ENCODE measurements around the gene PCARE.

The PCARE gene

DNA sequence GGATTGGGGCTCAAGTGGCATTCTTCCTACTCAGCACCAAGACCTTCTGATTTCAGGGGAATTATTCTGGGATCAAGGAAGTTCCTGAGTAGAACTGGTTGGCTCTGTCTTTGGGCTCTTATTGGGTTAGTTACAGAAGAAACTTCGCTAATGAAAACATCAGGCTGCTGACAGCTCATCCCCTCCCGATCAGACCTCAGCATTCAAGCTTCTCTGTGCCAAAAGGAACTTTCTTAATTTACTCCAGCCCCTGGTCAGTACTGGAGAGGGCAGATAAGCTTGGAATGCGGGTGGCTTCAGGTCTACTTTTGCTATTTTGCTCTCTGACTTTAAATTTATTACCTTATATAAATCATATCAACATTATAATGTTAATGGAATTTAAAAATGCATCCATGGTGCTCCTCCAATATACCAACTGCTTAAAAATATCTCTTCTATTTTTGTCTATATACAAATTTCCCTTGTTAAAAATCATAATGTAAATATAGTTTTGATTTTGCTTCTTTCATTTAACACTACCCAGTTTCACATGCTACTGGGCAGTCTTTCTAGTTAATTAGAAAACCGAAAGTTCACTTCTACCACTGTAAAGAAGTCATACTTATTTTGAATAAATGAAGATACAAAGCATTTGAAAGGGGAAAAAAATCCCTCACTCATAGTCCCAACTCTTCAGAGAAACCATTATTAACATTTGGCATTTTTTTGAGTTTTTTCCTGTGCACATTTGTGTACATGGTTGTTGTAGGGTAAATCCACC lies 34.4 kb downstream of the PCARE start:
- no peak for DNase-seq (ENCODE audit: low read depth in 2 of 2)

DNA sequence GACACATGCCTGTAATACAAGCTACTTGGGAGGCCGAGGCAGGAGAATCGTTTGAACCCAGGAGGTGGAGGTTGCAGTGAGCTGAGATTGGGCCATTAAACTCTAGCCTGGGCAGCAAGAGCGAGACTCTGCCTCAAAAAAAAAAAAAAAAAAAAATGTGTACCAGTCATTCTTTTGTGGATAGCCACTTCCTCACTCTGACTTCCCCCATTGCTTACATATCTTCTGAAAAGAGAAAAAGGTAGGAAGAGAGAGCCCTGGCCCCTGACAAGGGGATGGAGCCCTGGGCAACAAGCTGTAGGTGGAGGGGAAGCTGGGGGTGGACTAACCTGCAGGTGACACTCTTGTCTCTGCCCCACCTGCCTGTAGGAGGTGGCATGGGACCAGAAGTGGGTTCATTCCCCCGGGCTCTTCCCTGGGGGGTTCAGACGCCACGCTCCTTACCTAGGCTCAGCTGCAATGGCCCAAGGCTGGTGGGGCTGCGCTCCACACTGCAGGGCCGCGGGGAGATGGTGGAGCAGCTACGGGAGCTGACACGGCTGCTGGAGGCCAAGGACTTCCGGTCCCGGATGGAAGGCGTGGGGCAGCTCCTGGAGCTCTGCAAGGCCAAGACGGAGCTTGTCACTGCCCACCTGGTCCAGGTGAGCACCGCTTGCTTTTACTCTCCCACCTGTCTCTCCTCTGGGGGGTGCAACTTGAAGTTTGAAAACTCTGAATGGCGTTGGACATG lies 39.1 kb downstream of the PCARE start:
- DNase-seq (ENCODE audit: low read depth in 2 of 2), result no peak

DNA sequence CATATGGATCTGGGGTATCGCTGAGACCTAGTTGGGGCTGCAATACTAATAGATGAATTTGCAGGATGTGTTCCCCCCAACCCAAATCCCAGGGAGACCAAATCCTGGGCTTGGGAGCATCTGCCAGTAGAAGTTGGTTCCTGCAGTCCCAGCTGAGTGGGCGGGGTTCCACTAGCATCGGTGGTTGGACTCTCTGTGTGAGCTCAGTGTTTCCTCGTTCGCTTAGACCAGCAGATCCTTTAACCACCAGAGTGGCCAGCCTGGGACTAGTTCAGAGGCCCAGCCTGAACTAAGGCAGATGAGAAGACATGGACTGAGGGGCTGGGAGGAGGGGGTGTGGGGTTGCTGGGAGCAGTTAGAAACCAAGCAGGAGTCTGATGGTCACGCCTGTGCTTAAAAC lies 40.7 kb downstream of the PCARE start:
- DNase-seq (ENCODE audit: low read depth in 2 of 2), result no peak

DNA sequence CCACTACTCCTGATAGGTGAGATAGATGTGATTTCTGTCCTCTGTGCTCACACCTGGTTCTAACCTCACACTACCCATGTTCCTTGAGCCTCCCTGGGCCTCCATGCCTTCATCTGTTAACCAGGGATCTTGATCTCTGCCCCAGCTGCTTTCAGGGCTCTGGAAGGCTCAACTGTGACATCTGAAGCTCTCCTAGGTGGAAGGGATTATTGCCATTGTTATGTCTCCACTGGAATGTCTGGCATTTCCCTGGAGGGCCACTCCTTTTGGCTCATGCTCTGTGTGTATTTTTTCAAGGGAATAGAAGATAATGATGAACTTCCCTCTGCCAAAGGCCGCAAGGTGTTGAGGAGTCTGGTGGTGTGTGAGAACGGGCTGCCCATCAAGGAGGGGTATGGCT lies 41.2 kb downstream of the PCARE start:
- DNase-seq (ENCODE audit: low read depth in 2 of 2), result no peak

DNA sequence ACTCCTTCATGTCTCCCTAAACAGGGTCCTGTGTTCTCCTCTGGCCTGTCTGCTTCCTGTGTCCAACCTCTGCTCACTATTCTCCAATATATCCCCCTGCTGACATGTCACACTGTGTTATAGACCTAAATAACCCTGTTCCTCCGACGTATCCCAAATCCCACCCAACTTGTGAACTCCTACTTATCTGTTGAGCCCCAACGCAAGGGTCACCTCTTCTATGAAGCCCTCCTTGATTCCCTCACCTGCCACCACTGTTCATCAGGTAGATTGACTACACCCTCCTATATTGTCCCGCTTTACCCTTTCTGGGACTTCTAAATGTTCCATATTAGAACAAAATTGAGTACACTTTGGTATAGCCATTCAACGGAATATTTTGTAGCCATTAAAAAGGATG lies 42.1 kb downstream of the PCARE start:
- DNase-seq (ENCODE audit: low read depth in 2 of 2), result no peak

DNA sequence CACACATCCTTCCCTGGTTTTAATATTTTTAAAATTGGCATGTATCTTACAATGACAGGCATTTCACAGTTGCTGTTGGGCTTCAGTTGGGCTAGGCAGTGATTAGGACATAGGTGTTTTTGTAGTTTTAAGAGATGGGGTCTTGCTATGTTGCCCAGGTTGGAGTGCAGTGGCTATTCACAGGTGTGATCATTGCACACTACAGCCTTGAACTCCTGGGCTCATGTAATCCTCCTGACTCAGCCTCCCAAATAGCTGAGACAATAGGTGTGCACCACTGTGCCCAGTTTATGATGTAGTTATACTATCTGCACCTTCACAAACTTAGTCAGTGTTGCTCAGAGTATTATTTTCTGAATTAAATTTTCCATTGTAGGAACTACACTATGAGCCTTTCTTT lies 43.3 kb downstream of the PCARE start:
- no peak for DNase-seq (ENCODE audit: low read depth in 2 of 2)

DNA sequence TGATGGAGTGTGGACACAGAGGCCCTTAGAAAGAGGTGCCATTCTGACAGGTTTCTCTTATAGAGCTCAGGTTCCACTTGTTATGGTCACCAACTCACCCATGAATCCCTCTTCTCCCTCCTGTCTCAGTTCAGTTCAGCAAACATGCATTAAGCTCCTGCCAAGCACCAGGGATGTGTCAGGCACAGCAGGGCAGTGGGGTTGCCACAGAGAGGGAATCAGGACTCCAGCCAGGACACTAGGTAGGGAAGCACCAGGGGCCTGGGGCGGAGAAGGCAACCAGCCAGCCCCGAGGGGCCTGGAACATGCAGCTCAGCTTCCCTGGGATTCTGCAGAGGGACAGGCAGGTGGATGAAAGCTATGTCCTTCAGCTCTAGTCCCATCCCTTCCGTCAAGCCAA lies 48.6 kb downstream of the PCARE start:
- DNase-seq (ENCODE audit: low read depth in 2 of 2), result no peak

DNA sequence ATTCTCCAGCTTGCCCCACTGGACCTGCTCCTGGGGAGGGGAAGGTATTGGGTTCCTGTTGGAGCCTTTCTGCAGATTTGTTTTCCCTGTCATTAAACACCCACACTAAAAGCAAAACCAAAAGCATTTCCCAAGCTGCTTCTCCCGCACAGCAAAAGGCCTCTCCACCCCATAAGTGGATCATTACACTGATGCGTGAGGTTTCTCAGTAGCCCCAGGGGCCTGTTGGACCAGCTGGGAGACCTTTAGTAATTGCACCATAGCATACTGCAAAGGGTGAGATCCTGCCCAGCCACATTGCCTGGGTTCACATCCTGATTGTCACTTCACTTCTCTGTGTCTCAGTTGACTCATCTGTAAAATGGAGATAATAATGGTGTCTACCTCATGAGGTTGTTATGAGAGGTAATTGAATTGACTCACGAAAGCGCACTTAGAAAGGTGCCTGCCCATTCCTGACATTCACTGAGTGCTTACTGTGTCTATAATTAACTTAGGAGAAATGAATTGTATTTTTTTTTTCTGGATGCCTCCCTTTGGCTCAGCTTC lies 49.4 kb downstream of the PCARE start:
- DNase-seq (ENCODE audit: low read depth in 2 of 2), result no peak

DNA sequence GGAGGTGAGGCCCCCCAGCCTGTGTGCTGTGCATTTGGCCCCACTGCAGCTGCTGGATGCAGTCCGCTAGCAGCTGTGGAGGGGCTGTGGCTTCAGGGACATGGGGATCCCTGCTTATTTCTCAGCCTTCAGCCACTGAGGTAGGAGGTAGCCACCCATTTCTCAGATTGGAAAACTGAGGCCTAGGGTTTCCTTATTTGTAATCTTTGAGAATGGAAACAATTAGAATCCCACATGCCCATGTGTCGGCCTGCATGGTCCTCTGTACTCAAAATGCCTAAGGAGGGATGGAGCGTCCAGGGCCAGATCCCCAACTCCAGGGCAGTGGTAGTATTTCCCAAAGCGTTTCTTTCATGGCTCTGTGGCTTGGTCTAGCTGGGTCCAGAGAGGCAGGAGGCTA lies 51.1 kb downstream of the PCARE start:
- no peak for DNase-seq (ENCODE audit: low read depth in 2 of 2)

DNA sequence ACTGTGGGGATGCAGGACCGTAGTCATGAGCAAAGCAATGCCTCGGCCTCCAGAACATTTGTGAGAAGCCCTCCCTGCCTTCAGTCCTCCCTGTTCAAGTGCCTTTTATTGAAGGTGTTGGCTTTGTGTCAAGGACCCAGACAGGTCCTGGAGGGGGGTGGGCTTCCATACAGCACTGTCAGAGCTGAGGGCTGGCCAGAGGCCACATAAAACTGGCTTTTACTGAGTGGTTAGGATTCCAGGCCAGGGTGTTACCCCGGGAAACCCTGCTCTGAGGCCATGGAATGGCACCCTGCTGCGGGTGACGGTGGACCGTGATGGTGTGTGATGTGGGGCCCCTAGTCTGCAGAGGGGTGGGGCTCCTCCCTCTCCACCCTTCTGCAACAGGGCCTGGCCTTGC lies 51.6 kb downstream of the PCARE start:
- no peak for DNase-seq (ENCODE audit: low read depth in 2 of 2)

DNA sequence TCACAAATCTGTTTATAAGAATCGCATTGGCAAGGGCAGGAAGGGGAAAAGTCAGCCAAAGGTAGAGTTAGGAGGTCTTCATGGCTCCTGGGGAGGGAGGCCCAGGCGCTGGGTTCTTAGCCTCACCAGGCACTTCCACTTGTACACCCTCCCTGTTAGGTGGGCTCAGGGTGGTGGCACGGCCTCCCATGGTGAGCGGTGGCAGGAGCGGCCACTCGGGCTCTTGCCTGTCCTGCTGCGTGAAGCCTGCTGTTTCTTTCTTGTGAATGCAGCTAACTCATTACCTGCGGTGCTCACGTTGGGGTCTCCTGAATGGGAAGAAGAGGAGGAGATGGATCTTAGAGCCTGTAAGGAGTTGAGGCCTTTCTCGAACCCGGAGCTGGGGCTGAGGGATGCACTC lies 52.4 kb downstream of the PCARE start:
- DNase-seq (ENCODE audit: low read depth in 2 of 2), result no peak

DNA sequence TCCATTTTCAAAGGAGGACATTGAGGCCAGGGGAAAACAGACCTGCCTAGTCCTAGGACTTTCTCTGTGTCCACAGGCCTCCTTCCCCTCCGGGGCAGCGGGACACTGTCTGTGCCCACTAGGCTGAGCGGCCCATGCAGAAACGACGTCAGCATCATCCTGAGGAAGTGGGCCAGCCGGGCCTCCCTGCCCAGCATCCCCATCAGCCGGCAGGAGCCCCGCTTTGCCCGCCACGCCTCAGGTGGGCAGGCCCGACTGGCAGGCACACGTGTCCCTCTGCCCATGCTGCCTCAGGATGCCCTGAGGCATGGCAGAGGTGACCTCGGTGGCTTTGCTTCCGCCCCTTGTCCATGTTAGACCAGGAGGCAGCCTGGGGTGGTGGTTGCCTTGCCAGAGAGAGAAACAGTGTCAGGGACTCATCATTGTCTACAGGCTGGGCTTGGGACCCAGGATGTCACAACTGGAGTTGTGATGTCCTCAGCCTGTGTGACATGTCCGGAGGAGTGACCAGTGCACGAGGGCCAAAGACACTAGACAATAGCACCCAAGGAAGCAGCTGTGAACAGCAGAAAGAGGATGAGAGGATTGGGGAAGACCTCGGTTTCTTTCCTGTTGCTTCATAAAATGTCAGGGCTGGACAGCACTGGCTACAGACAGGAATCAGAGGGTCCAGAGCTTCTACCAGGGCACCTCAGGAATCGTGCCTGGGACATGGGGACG lies 56.4 kb downstream of the PCARE start:
- DNase-seq (ENCODE audit: low read depth in 2 of 2), result no peak

DNA sequence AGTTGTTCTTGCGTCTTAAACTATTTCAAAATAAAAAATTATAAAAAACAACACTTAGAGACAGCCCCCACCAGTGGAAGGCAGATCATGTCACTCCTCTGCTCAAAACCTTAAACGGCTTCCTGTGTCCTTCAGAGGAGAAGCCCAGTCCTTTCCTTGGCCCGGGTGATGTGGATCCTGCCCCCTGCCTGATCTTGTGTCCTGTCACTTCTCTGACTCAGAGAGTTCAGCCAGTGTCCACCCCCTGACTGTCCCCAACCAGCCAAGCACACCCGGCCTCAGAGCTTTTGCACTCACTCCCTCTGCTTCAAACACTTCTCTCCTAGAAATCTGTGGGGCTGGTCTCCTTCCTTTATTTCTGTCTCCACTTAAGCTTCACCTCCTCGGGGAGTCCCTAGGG lies 57.8 kb downstream of the PCARE start:
- no peak for DNase-seq (ENCODE audit: low read depth in 2 of 2)

DNA sequence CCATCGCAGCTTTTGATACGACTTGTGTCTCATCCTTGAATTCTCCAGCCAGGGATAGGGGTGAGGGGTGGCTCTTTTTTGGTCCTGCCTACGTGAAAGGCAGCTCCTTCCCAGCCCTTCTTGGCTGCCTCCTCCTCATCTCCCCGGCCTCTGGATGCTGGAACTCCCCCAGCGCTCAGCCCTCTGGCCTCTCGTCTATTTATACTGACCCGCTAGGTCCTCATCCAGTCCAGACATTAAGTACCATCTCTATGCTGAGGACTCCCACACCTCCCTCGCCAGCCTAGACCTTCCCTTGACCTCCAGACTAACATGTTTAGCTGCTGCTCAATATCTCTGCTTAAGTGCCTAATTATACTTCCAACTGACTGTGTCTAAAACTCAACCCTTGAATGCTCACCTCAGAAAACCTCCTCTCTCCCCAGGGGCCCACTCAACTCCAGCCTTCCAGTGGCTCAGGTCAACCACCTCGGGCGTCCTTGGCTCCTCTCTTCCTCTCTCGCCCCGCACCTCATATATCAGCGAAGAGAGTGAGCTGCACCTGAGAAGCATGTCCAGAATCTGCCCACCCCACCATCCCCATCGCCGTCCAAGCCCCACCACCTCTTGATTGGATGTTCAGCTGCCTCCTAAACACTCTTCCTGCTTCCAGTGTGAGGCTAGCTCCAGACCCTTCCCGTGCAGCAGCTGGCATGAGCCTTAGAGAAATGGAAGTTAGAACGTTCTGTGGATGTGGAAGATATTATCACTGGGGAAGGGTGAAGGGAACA lies 58.4 kb downstream of the PCARE start:
- DNase-seq (ENCODE audit: low read depth in 2 of 2), result no peak

DNA sequence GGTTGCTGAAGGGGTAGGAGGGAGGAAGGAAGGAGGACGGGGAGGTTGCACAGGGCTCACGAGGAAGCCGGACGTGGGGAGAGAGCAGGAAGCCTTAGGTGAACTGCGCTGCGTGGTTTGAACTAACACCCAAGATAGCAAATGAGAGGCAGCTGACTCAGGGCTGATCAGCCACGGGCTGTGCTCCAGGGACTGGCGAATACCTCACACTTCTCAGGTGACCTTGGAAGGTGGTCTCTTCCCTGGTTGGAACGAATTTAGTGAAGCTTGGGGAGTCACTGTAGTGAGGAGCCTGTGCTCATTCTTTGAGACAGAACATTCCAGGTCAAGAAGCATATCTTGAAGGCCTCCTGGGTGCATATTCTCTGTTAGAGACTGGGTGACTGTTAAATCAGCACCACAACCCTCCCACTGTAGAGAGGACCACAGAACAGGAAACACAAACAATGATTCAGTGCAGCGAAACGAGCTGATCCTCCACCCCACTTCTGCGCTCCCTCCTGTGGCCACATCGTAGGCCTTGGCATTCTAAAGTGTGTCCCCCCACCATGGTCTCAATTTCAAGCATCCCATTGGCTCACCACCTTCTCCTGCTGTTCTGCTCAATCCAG lies 59.4 kb downstream of the PCARE start:
- DNase-seq (ENCODE audit: low read depth in 2 of 2), result no peak

DNA sequence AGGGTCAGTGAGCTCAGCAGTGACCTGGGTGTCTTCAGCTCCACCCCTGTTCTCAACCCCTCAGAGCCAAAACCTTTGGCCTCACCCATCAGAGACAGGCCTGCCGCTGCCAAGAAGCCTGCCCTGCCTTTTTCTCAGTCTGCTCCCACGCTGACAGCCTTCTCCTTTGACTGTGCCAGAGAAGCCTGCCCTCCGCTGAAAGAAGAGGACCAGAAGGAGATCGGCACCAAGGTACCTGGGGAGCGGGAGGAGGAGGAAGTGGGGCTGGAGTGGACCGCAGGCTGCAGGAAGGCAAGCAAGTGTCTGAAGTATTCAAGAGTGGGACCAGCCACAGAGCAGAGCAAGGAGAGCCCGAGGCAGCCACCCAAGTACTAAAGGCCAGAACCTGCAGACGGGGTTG lies 60.0 kb downstream of the PCARE start:
- no peak for DNase-seq (ENCODE audit: low read depth in 2 of 2)

DNA sequence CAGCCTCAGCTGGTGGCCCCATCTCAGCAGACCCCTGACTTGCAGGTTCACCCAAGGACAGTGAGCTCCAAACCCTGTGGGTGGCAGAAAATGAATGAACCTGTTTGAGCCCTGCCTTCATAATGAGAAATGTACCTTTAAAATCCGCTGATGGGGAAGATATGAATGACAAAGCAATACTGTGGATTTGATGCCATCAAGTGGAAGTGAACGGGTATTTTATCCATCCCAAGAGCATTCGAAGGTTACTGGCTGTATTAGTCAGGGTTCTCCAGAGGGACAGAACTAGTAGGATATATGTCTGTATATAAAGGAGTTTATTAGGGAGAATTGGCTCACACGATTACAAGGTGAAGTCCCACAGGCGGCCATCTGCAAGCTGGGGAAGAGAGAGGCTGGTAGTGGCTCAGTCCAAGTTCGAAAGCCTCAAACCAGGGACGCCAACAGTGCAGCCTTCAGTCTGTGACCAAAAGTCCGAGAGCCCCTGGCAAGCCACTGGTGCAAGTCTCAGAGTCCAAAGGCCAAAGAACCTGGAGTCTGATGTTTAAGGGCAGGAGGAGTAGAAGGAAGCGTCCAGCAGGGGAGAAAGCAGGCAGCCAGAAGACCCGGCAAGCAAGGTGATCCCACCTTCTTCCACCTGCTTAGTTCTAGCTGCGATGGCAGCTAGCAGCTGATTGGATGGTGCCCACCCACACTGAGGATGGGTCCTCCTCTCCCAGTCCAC lies 61.1 kb downstream of the PCARE start:
- no peak for DNase-seq (ENCODE audit: low read depth in 2 of 2)

DNA sequence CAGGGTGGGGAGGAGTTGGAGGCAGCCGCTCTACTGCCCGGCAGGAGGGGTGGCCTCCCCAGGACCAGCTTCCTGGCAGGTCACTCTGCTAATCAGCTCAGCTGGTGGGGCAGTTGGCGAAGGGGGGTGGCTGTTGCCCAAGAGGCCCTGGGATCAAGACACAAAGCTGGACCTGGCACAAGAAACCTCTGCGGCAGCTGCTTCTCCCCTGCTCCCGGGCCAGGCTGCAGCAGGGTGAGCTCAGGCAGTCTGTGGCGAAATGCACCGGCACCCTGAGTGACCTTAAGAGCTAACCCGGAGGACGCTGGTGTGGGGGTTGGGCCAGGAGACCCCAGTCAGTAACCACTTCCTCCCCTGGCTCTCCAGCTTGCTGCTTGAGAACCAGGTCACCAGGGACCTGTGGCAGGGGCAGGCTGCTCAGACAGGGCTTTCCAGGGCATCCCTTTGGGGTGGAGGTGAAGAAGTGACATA lies 62.1 kb downstream of the PCARE start:
- no peak for DNase-seq (ENCODE audit: low read depth in 2 of 2)
